IMR-90 (cell line): Measurements from ENCODE around the gene ERN1. TPM values are rescaled to one million over a fixed set of nuclear protein-coding genes. Genes with fewer than 3 reads are reported as not detected.

ENCODE experiments used
- ATAC-seq: fragments of 200-7000 bp; cut with Tn5 transposase; 2 replicates; pipeline ENCODE4 v1.9.1; 2020; ENCODE audit warnings: low read depth, mild to moderate bottlenecking, moderate library complexity
- BruUV-seq: library from RNA; stranded (reverse); fragments of 400-500 nt; replicated peaks from 2 replicates; lab custom pipeline; 2021; lab: Mats Ljungman, UMichigan
- CTCF ChIA-PET: fragments of 300-600 bp; formaldehyde crosslinking; extraction: SDS; loops from one replicate; lab custom pipeline; 2021; ENCODE audit warnings: antibody characterized with exemption; lab: Yijun Ruan, JAX
- POLR2A ChIA-PET: fragments of 300-600 bp; sonication (Branson Sonifier 250); formaldehyde crosslinking; loops from one replicate; lab custom pipeline; 2022; ENCODE audit warnings: antibody characterized with exemption; ENCODE audit not compliant: unreplicated experiment; lab: Charles Lee
- DNase-seq: peaks from one replicate; pipeline ENCODE4 v3.0.0; 2013
- H2AFZ ChIP-seq: replicated peaks from 2 replicates; pipeline ENCODE3; 2013; ENCODE audit warnings: low read length, mild to moderate bottlenecking; ENCODE audit not compliant: poor library complexity
- H2AK5ac ChIP-seq: 2 replicates; pipeline ENCODE4 v1.6.1; 2013; ENCODE audit warnings: low read depth, low read length, inconsistent platforms
- H2AK9ac ChIP-seq: replicated peaks from 2 replicates; pipeline ENCODE3; 2013; ENCODE audit warnings: mild to moderate bottlenecking, low read depth, low read length, moderate library complexity; ENCODE audit not compliant: poor library complexity
- H2BK120ac ChIP-seq: 2 replicates; pipeline ENCODE4 v1.6.1; 2013; ENCODE audit warnings: low read depth, low read length, inconsistent platforms
- H2BK15ac ChIP-seq: 3 replicates; pipeline ENCODE4 v1.6.1; 2013; ENCODE audit warnings: low read depth, low read length, inconsistent platforms
- H2BK20ac ChIP-seq: 2 replicates; pipeline ENCODE4 v1.6.1; 2013; ENCODE audit warnings: low read depth, mild to moderate bottlenecking, inconsistent platforms, low read length, moderate library complexity
- H2BK5ac ChIP-seq: 2 replicates; pipeline ENCODE4 v1.6.1; 2013; ENCODE audit warnings: mild to moderate bottlenecking, low read depth, low read length, inconsistent platforms; ENCODE audit not compliant: poor library complexity, severe bottlenecking
- H3K14ac ChIP-seq: replicated peaks from 2 replicates; pipeline ENCODE4 v1.6.1; 2013; ENCODE audit warnings: low read depth, low read length, inconsistent platforms
- H3K18ac ChIP-seq: 2 replicates; pipeline ENCODE4 v1.6.1; 2013; ENCODE audit warnings: low read depth, low read length, control low read depth
- H3K23ac ChIP-seq: 2 replicates; pipeline ENCODE4 v1.6.1; 2013; ENCODE audit warnings: low read depth, low read length, inconsistent platforms
- H3K27ac ChIP-seq: 2 replicates; pipeline ENCODE4 v1.5.1; 2013; ENCODE audit warnings: mild to moderate bottlenecking, control low read depth, low read length; ENCODE audit not compliant: insufficient read depth
- H3K27me3 ChIP-seq: 2 replicates; pipeline ENCODE4 v1.6.1; 2013; ENCODE audit warnings: low read length; ENCODE audit not compliant: control insufficient read depth, insufficient read depth
- H3K36me3 ChIP-seq: 2 replicates; pipeline ENCODE4 v1.6.1; 2013; ENCODE audit warnings: low read length, mixed read lengths; ENCODE audit not compliant: control insufficient read depth, insufficient read depth
- H3K4ac ChIP-seq: 2 replicates; pipeline ENCODE4 v1.6.1; 2013; ENCODE audit warnings: low read depth, low read length, inconsistent platforms
- H3K4me1 ChIP-seq: 2 replicates; pipeline ENCODE4 v1.6.1; 2013; ENCODE audit warnings: low read length, mixed read lengths; ENCODE audit not compliant: control insufficient read depth, insufficient read depth
- H3K4me2 ChIP-seq: 2 replicates; pipeline ENCODE4 v1.6.1; 2013; ENCODE audit warnings: low read depth, mild to moderate bottlenecking, control low read depth, low read length, moderate library complexity
- H3K4me3 ChIP-seq: 2 replicates; pipeline ENCODE4 v1.5.1; 2013; ENCODE audit warnings: low read depth, mild to moderate bottlenecking, control low read depth, low read length, moderate library complexity; ENCODE audit not compliant: insufficient read depth
- H3K56ac ChIP-seq: 2 replicates; pipeline ENCODE4 v1.6.1; 2013; ENCODE audit warnings: low read length, inconsistent platforms; ENCODE audit not compliant: insufficient read depth; ENCODE audit errors: extremely low read depth
- H3K79me1 ChIP-seq, 2 experiments: 2 replicates each; pipeline ENCODE4 v1.6.1; 2013; ENCODE audit warnings: low read length in 2 of 2, inconsistent platforms in 1 of 2, low read depth in 1 of 2
- H3K9ac ChIP-seq: 2 replicates; pipeline ENCODE4 v1.6.1; 2013; ENCODE audit warnings: low read depth, low read length, control low read depth
- H3K9me1 ChIP-seq: 2 replicates; pipeline ENCODE4 v1.6.1; 2013; ENCODE audit warnings: low read length, inconsistent platforms; ENCODE audit not compliant: insufficient read depth
- H3K9me3 ChIP-seq: 2 replicates; pipeline ENCODE4 v1.6.1; 2013; ENCODE audit warnings: low read length; ENCODE audit not compliant: control insufficient read depth, insufficient read depth
- H4K20me1 ChIP-seq: 2 replicates; pipeline ENCODE4 v1.6.1; 2013; ENCODE audit warnings: low read length, inconsistent platforms; ENCODE audit not compliant: insufficient read depth
- H4K5ac ChIP-seq: 2 replicates; pipeline ENCODE4 v1.6.1; 2013; ENCODE audit warnings: mild to moderate bottlenecking, low read depth, low read length, control low read depth
- H4K8ac ChIP-seq, 2 experiments: 2 replicates each; pipeline ENCODE4 v1.6.1; 2013; ENCODE audit warnings: low read depth in 2 of 2, low read length in 2 of 2, control low read depth in 1 of 2, inconsistent platforms in 1 of 2
- H4K91ac ChIP-seq: 2 replicates; pipeline ENCODE4 v1.6.1; 2013; ENCODE audit warnings: low read depth, low read length, inconsistent platforms; ENCODE audit not compliant: insufficient read depth
- CHD1 ChIP-seq: IDR thresholded peaks from 2 replicates; pipeline ENCODE4 v1.6.1; 2012; ENCODE audit warnings: low read depth, low read length, improper control_type of control experiment
- FOS ChIP-seq: fragments of 150-350 bp; IDR thresholded peaks from 2 replicates; pipeline ENCODE4 v1.6.1; 2016; ENCODE audit warnings: low read depth, low read length
- MAFK ChIP-seq: IDR thresholded peaks from 2 replicates; pipeline ENCODE4 v1.6.1; 2012; ENCODE audit warnings: low read depth, low read length, improper control_type of control experiment
- MXI1 ChIP-seq: IDR thresholded peaks from 2 replicates; pipeline ENCODE4 v1.6.1; 2012; ENCODE audit warnings: low read depth, mild to moderate bottlenecking, low read length, moderate library complexity, borderline replicate concordance
- POLR2A ChIP-seq: IDR thresholded peaks from 2 replicates; pipeline ENCODE4 v1.6.1; 2012; ENCODE audit warnings: mild to moderate bottlenecking, low read depth, low read length
- whole genome bisulfite sequencing, 2 experiments: methylation state at CpG; one replicate each; pipeline versions ENCODE4 v1.1.5 to v1.1.7; 2013; ENCODE audit warnings: missing lambda C conversion rate in 2 of 2; ENCODE audit not compliant: insufficient read length in 1 of 2; ENCODE audit errors: extremely low coverage in 2 of 2; 5-methylcytosine and 5-hydroxymethylcytosine counted together
- dilution Hi-C: fragments of 300-500 bp; cut with HindIII; formaldehyde crosslinking; loops from one replicate; pipeline ENCODE4 v1.14.3; 2018; ENCODE audit warnings: low sequenced_read_pairs; ENCODE audit not compliant: unreplicated experiment
- in situ Hi-C: fragments of 300-500 bp; cut with MboI; formaldehyde crosslinking; loops from 3 replicates; pipeline ENCODE4 v1.14.3; 2019; ENCODE audit warnings: low sequenced_read_pairs, inconsistent platforms, mixed read lengths
- intact Hi-C: fragments of 100-400 bp; cut with micrococcal nuclease; formaldehyde crosslinking; loops from 2 replicates; pipeline ENCODE4 v1.10.0; 2022
- polyA plus RNA-seq, 3 experiments: library from polyadenylated mRNA; depleted of rRNA; stranded (reverse); fragments of >200 nt; gene quantifications; 2 replicates each; pipeline ENCODE4 v1.2.3, GENCODE V29; 2012; ENCODE audit warnings: low replicate concordance in 1 of 3
- total RNA-seq: library from RNA; depleted of rRNA; stranded (reverse); fragments of >200 nt; gene quantifications from 2 replicates; pipeline ENCODE4 v1.2.3, GENCODE V29; 2012
- TF ChIP-seq, protein P1 (sequence below): fragments of 150-350 bp; IDR thresholded peaks from 2 replicates; pipeline ENCODE4 v1.6.1; 2017; ENCODE audit warnings: mild to moderate bottlenecking, antibody characterized with exemption, low read length, low read depth
- TF ChIP-seq, protein P2 (sequence below): fragments of 150-350 bp; IDR thresholded peaks from 2 replicates; pipeline ENCODE4 v1.6.1; 2016; ENCODE audit warnings: low read depth, mild to moderate bottlenecking, low read length, moderate library complexity, borderline replicate concordance
- TF ChIP-seq, protein P3 (sequence below): conservative IDR thresholded peaks from 2 replicates; pipeline ENCODE4 v1.5.1; 2012; ENCODE audit warnings: mild to moderate bottlenecking, low read depth, low read length, improper control_type of control experiment

Gene ERN1
- total and polyA plus RNA-seq, 2 of the 4 experiments (the other 2 are of a cell fraction) = 2.7 to 4.1 TPM

DNA sequence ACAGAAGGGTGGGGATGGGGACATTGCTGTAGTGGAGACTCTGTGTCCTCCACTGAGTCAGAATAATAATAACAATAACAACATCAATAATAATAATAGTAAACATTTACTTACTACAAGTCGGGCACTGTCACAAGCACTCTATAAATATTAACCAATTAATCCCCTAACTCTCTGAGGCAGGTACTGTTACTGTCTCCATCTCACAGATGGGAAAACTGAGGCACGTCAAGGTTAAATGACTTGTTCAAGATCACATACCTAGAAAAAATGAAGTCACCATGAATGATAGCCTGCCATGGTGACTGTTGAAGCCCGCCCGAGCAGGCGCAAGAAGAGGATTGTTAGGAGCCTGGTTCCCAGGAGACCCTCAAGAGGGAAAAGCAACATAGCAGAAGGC lies 121.6 kb downstream of the ERN1 start:
- no peak overlapping the region for H3K14ac ChIP-seq
- DNase-seq (no peak), ATAC-seq (no peak)
- H4K20me1 ChIP-seq = no peaks in the 10 kb centered on the region
- BruUV-seq = no TSS peak
- in situ Hi-C loops (no loop called here), intact Hi-C loops (no loop called here), dilution Hi-C loops (no loop called here)
- no peak overlapping the region for H2AK9ac ChIP-seq
- H3K4me2 ChIP-seq = no peak overlapping the region
- no peak overlapping the region for H2BK20ac ChIP-seq
- H3K9me1 ChIP-seq = peaks cover 4% of the 10 kb centered on the region; the same call in 1 of the 2 replicates
- no peak overlapping the region for H3K56ac ChIP-seq
- no peak overlapping the region for H2BK15ac ChIP-seq
- H4K91ac ChIP-seq = no peak overlapping the region
- no peaks in the 10 kb centered on the region for H3K36me3 ChIP-seq
- no peak overlapping the region for H4K5ac ChIP-seq
- H3K4me3 ChIP-seq = no peak overlapping the region
- TF ChIP-seq POLR2A (no peak), CHD1 (no peak), MAFK (no peak), FOS (no peak), MXI1 (no peak)
- TF ChIP-seq, protein P1, sequence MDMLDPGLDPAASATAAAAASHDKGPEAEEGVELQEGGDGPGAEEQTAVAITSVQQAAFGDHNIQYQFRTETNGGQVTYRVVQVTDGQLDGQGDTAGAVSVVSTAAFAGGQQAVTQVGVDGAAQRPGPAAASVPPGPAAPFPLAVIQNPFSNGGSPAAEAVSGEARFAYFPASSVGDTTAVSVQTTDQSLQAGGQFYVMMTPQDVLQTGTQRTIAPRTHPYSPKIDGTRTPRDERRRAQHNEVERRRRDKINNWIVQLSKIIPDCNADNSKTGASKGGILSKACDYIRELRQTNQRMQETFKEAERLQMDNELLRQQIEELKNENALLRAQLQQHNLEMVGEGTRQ = no peak
- TF ChIP-seq, protein P2, sequence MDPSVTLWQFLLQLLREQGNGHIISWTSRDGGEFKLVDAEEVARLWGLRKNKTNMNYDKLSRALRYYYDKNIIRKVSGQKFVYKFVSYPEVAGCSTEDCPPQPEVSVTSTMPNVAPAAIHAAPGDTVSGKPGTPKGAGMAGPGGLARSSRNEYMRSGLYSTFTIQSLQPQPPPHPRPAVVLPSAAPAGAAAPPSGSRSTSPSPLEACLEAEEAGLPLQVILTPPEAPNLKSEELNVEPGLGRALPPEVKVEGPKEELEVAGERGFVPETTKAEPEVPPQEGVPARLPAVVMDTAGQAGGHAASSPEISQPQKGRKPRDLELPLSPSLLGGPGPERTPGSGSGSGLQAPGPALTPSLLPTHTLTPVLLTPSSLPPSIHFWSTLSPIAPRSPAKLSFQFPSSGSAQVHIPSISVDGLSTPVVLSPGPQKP = no peak
- TF ChIP-seq, protein P3, sequence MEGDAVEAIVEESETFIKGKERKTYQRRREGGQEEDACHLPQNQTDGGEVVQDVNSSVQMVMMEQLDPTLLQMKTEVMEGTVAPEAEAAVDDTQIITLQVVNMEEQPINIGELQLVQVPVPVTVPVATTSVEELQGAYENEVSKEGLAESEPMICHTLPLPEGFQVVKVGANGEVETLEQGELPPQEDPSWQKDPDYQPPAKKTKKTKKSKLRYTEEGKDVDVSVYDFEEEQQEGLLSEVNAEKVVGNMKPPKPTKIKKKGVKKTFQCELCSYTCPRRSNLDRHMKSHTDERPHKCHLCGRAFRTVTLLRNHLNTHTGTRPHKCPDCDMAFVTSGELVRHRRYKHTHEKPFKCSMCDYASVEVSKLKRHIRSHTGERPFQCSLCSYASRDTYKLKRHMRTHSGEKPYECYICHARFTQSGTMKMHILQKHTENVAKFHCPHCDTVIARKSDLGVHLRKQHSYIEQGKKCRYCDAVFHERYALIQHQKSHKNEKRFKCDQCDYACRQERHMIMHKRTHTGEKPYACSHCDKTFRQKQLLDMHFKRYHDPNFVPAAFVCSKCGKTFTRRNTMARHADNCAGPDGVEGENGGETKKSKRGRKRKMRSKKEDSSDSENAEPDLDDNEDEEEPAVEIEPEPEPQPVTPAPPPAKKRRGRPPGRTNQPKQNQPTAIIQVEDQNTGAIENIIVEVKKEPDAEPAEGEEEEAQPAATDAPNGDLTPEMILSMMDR = no peak
- H3K9ac ChIP-seq = no peak overlapping the region
- no peaks in the 10 kb centered on the region; the same call in 1 of the 2 replicates for H3K4me1 ChIP-seq
- H3K4ac ChIP-seq = no peak overlapping the region
- no peak overlapping the region for H3K18ac ChIP-seq
- no peak overlapping the region for H2BK5ac ChIP-seq
- ChIA-PET POLR2A (no interaction called here), CTCF (no interaction called here)
- no peak overlapping the region for H4K8ac ChIP-seq
- H3K27ac ChIP-seq = no peak overlapping the region
- H3K9me3 ChIP-seq = no peaks in the 10 kb centered on the region
- no CpG with 5 or more reads among the region's 5 CpGs for WGBS, 2 experiments
- no peak overlapping the region for H2AK5ac ChIP-seq
- H3K79me1 ChIP-seq = no peaks in the 10 kb centered on the region
- no peak overlapping the region for H2BK120ac ChIP-seq
- H2AFZ ChIP-seq = no peak overlapping the region
- peaks cover 14% of the 10 kb centered on the region for H3K27me3 ChIP-seq
- H3K23ac ChIP-seq = no peak overlapping the region
